Fibroblast of lung (primary cell): Measurements from ENCODE around the gene SDR42E1.

Source experiments
- EZH2 ChIP-seq: IDR thresholded peaks from 2 replicates; pipeline ENCODE4 v1.5.1; 2012; ENCODE audit warnings: low read length, control low read depth, mild to moderate bottlenecking; ENCODE audit errors: missing control alignments
- TF ChIP-seq, protein P1 (sequence below), 2 donors: IDR thresholded peaks in 1 of 2; conservative IDR thresholded peaks in 1 of 2; 1 replicate in 1 of 2; 2 replicates in 1 of 2; pipeline ENCODE4 v1.5.1; 2011 to 2012; ENCODE audit warnings: low read length in 2 of 2, control low read depth in 1 of 2, inconsistent platforms in 1 of 2, low read depth in 1 of 2, mild to moderate bottlenecking in 1 of 2

DNA sequence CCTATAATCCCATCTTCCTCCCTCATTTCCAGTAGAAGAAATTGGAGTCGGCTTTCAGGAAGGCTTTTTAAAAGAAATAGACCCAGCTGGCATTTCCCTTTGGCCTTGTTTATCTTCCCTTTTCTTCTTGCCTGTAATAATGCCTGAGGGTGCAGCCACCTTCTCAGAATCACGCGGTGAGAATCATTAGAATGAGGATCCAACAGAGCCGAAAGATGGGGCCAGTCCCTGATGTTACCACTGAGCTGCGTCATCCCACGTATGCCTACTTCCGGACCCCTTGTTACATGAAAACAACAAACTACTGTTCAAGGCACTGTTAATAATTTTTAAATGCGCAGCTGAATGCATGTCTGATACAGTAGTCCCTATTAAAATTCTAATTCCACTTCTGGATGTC, 24.1 kb downstream of the SDR42E1 start:
- TF ChIP-seq, protein P1, sequence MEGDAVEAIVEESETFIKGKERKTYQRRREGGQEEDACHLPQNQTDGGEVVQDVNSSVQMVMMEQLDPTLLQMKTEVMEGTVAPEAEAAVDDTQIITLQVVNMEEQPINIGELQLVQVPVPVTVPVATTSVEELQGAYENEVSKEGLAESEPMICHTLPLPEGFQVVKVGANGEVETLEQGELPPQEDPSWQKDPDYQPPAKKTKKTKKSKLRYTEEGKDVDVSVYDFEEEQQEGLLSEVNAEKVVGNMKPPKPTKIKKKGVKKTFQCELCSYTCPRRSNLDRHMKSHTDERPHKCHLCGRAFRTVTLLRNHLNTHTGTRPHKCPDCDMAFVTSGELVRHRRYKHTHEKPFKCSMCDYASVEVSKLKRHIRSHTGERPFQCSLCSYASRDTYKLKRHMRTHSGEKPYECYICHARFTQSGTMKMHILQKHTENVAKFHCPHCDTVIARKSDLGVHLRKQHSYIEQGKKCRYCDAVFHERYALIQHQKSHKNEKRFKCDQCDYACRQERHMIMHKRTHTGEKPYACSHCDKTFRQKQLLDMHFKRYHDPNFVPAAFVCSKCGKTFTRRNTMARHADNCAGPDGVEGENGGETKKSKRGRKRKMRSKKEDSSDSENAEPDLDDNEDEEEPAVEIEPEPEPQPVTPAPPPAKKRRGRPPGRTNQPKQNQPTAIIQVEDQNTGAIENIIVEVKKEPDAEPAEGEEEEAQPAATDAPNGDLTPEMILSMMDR (conservative IDR thresholded peaks at IDR 0.05 in 1 of 2, IDR thresholded peaks at IDR 0.05 in 1 of 2; ENCODE audit: low read depth in 1 of 2, low read length in 2 of 2), result no peak
- TF ChIP-seq EZH2, result no peak
